PC-9 (cell line): ENCODE measurements around the gene KRTAP5-5. TPM values are rescaled to one million over a fixed set of nuclear protein-coding genes. Genes with fewer than 3 reads are reported as not detected.

Experiments used
- BruUV-seq: library from RNA; stranded (reverse); fragments of 400-500 nt; replicated peaks from 2 replicates; lab custom pipeline; 2021; lab: Mats Ljungman, UMichigan
- CTCF ChIA-PET: fragments of 300-600 bp; sonication (Branson Sonifier 250); formaldehyde crosslinking; loops from one replicate; lab custom pipeline; 2022; ENCODE audit warnings: antibody characterized with exemption; lab: Charles Lee
- POLR2A ChIA-PET: fragments of 300-600 bp; sonication (Branson Sonifier 250); formaldehyde crosslinking; loops from one replicate; lab custom pipeline; 2022; ENCODE audit warnings: antibody characterized with exemption; ENCODE audit not compliant: unreplicated experiment; lab: Charles Lee
- DNase-seq, 2 experiments: peaks; one replicate each; pipeline versions ENCODE4 v3.0.0 to v3.0.0-alpha.2; 2015 to 2022; ENCODE audit warnings: mixed read lengths in 1 of 2
- H2AFZ ChIP-seq: fragments of 200-600 bp; sonication (generic); 2 replicates; pipeline ENCODE4 v1.8.1; 2017; ENCODE audit warnings: antibody characterized with exemption
- H3F3A ChIP-seq: fragments of 200-600 bp; sonication (generic); 2 replicates; pipeline ENCODE4 v1.8.1; 2017; ENCODE audit warnings: antibody characterized with exemption, mild to moderate bottlenecking, low read depth; ENCODE audit not compliant: insufficient read depth
- H3K27ac ChIP-seq: fragments of 200-600 bp; sonication (generic); 2 replicates; pipeline ENCODE4 v1.6.1; 2016; ENCODE audit warnings: mixed run types
- H3K27me3 ChIP-seq: fragments of 200-600 bp; sonication (generic); 2 replicates; pipeline ENCODE4 v1.6.1; 2016; ENCODE audit warnings: low read depth, mixed run types; ENCODE audit not compliant: insufficient read depth
- H3K36me3 ChIP-seq: fragments of 200-600 bp; sonication (generic); 2 replicates; pipeline ENCODE4 v1.6.1; 2016; ENCODE audit warnings: low read depth, mixed run types
- H3K4me1 ChIP-seq: fragments of 200-600 bp; sonication (generic); replicated peaks from 2 replicates; pipeline ENCODE4 v1.6.1; 2016; ENCODE audit warnings: mixed run types; ENCODE audit not compliant: insufficient read depth
- H3K4me2 ChIP-seq: fragments of 200-600 bp; sonication (generic); 2 replicates; pipeline ENCODE4 v1.6.1; 2017; ENCODE audit warnings: mixed run types
- H3K4me3 ChIP-seq: fragments of 200-600 bp; sonication (generic); 2 replicates; pipeline ENCODE4 v1.6.1; 2016; ENCODE audit warnings: mixed run types
- H3K79me2 ChIP-seq: fragments of 200-600 bp; sonication (generic); 2 replicates; pipeline ENCODE4 v1.6.1; 2017; ENCODE audit warnings: low read depth, mixed run types
- H3K9me2 ChIP-seq: fragments of 200-600 bp; sonication (generic); 2 replicates; pipeline ENCODE4 v1.8.1; 2017; ENCODE audit warnings: mild to moderate bottlenecking; ENCODE audit not compliant: insufficient read depth
- H3K9me3 ChIP-seq: fragments of 200-600 bp; sonication (generic); 2 replicates; pipeline ENCODE4 v1.8.1; 2016; ENCODE audit warnings: low read depth; ENCODE audit not compliant: insufficient read depth
- H4K20me1 ChIP-seq: fragments of 200-600 bp; sonication (generic); 2 replicates; pipeline ENCODE4 v1.8.1; 2017; ENCODE audit not compliant: insufficient read depth
- EZH2 ChIP-seq: fragments of 200-600 bp; sonication (generic); IDR thresholded peaks from 2 replicates; pipeline ENCODE4 v1.8.0; 2017; ENCODE audit warnings: antibody characterized with exemption, low read depth
- intact Hi-C: fragments of 100-400 bp; cut with micrococcal nuclease; formaldehyde crosslinking; loops from one replicate; pipeline ENCODE4 v1.10.0; 2022; ENCODE audit not compliant: unreplicated experiment
- total RNA-seq: library from RNA; stranded (reverse); gene quantifications from 2 replicates; pipeline ENCODE4 v1.2.3, GENCODE V29; 2021
- TF ChIP-seq, protein P1 (sequence below): fragments of 200-600 bp; sonication (generic); conservative IDR thresholded peaks from 2 replicates; pipeline ENCODE4 v1.6.1; 2017; ENCODE audit warnings: mixed run types, antibody characterized with exemption, mild to moderate bottlenecking, moderate library complexity

Gene KRTAP5-5
- total RNA-seq, 1 experiment from 2014 or later = not detected

DNA sequence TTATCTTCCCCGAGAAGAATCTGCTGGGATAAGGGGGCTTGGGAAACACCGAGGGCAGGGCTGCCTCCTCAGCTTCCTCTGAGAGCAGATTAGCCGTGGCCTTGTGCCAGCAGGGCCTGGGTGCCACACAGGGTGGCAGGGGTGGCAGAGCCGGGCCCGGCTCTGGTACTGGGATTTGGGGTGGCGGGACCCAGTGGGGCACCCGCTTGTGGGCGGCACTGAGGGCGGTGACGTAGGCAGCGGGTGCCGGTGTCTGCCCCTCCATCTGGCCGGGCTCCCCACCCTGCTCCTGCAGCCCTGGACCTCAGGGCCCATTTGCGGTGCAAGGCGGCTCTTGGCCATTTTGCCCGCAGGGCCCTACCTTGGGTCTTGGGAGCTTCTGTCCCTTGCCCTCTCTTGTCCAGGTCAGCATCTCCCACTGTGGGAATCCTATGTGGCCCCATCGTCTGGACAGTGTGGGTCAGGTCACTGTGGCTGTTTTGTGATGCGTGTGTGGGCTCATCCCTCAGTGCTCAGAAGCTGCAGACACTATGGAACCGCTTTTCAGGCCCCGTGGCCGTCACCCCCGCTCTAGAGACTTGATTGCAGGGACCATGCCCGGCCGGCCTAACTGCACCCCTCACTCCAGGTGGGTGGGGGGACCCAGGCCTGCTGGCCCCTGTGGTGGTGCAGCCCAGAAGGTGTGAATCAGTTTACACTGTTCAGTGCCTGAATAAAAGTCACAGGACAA lies 37.7 kb downstream of the KRTAP5-5 start:
- CTCF ChIA-PET = no interaction called here
- TF ChIP-seq EZH2 = no peak
- TF ChIP-seq, protein P1, sequence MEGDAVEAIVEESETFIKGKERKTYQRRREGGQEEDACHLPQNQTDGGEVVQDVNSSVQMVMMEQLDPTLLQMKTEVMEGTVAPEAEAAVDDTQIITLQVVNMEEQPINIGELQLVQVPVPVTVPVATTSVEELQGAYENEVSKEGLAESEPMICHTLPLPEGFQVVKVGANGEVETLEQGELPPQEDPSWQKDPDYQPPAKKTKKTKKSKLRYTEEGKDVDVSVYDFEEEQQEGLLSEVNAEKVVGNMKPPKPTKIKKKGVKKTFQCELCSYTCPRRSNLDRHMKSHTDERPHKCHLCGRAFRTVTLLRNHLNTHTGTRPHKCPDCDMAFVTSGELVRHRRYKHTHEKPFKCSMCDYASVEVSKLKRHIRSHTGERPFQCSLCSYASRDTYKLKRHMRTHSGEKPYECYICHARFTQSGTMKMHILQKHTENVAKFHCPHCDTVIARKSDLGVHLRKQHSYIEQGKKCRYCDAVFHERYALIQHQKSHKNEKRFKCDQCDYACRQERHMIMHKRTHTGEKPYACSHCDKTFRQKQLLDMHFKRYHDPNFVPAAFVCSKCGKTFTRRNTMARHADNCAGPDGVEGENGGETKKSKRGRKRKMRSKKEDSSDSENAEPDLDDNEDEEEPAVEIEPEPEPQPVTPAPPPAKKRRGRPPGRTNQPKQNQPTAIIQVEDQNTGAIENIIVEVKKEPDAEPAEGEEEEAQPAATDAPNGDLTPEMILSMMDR = no peak

DNA sequence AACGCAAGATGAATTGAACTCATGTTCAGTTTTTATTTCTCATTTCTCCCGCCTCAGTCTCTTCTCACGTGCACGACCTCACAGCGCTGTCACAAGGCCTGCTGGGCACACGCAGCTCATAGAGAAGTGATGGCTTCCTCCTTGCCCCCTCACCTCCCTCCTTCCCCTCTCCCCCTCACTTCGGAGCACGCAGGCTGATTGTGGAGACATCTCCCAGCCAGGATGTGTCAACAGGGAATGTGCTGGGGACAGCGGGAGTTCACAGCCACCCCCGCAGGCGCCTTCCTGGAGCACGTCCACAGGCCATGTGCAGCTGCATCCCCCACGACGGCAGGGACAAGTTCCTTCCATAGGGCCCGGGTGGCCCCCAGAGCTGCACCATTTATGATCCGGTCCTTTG lies 38.3 kb downstream of the KRTAP5-5 start:
- H3K36me3 ChIP-seq = no peaks in the 10 kb centered on the region
- H3F3A ChIP-seq = no peaks in the 10 kb centered on the region
- intact Hi-C loops = no loop called here
- no peak overlapping the region for H2AFZ ChIP-seq
- H3K79me2 ChIP-seq = no peaks in the 10 kb centered on the region
- H3K27ac ChIP-seq = no peak overlapping the region
- TF ChIP-seq, protein P1 = no peak
- no peak for TF ChIP-seq EZH2
- CTCF ChIA-PET = no interaction called here
- peaks cover 25% of the 10 kb centered on the region; the same call in 1 of the 2 replicates for H3K27me3 ChIP-seq
- no peaks in the 10 kb centered on the region for H3K4me1 ChIP-seq
- H3K4me3 ChIP-seq = no peak overlapping the region
- H3K9me3 ChIP-seq = no peaks in the 10 kb centered on the region
- no peak overlapping the region for H3K4me2 ChIP-seq
- POLR2A ChIA-PET = interaction anchor here (0.6 kb wide), 1 partner anchor 83 kb away, joined by 8 read pairs; no protein-coding TSS in a partner anchor
- DNase-seq = no peak
- H4K20me1 ChIP-seq = no peaks in the 10 kb centered on the region
- no TSS peak for BruUV-seq
- H3K9me2 ChIP-seq = no peaks in the 10 kb centered on the region

More for the DNA sequence above, 37.7 kb downstream of the KRTAP5-5 start:
- no peaks in the 10 kb centered on the region for H3K9me3 ChIP-seq
- no peaks in the 10 kb centered on the region for H3F3A ChIP-seq
- H3K27ac ChIP-seq = no peak overlapping the region
- H3K27me3 ChIP-seq = peaks cover 20% of the 10 kb centered on the region; the same call in 1 of the 2 replicates
- H3K4me2 ChIP-seq = no peak overlapping the region
- H3K79me2 ChIP-seq = no peaks in the 10 kb centered on the region
- no peaks in the 10 kb centered on the region for H3K36me3 ChIP-seq
- H3K4me3 ChIP-seq = no peak overlapping the region
- H3K4me1 ChIP-seq = no peaks in the 10 kb centered on the region
- no TSS peak for BruUV-seq
- no peak overlapping the region for H2AFZ ChIP-seq
- DNase-seq = no peak
- intact Hi-C loops = no loop called here
- POLR2A ChIA-PET = no interaction called here
- H3K9me2 ChIP-seq = no peaks in the 10 kb centered on the region
- no peaks in the 10 kb centered on the region for H4K20me1 ChIP-seq

- H3K27me3 ChIP-seq = peaks cover 35% of the 10 kb centered on the region
- DNase-seq = no peak
- no peak overlapping the region for H3K27ac ChIP-seq
- H3K79me2 ChIP-seq = no peaks in the 10 kb centered on the region
- TF ChIP-seq, protein P1 = no peak
- TF ChIP-seq EZH2 = no peak
- no peaks in the 10 kb centered on the region for H3F3A ChIP-seq
- POLR2A ChIA-PET = no interaction called here
- no peak overlapping the region for H3K4me2 ChIP-seq
- H3K4me3 ChIP-seq = no peak overlapping the region
- H3K9me2 ChIP-seq = no peaks in the 10 kb centered on the region
- BruUV-seq = no TSS peak
- H3K9me3 ChIP-seq = no peaks in the 10 kb centered on the region
- intact Hi-C loops = no loop called here
- no peaks in the 10 kb centered on the region for H3K36me3 ChIP-seq
- H4K20me1 ChIP-seq = no peaks in the 10 kb centered on the region
- CTCF ChIA-PET = no interaction called here
- H2AFZ ChIP-seq = no peak overlapping the region
- no peaks in the 10 kb centered on the region for H3K4me1 ChIP-seq
These were observed 39.4 kb downstream of the KRTAP5-5 start for GRCh38 chr11:1668911-1669473.
